Liver (tissue), 3 donors: ENCODE measurements around the gene UBA52.

Experiments
- RAD21 ChIP-seq, 2 donors: IDR thresholded peaks; 2 replicates each; pipeline ENCODE4 v1.6.1; 2016; ENCODE audit warnings: antibody characterized with exemption in 2 of 2, mild to moderate bottlenecking in 2 of 2
- RXRA ChIP-seq, 2 donors: IDR thresholded peaks; 2 replicates each; pipeline ENCODE4 v1.6.1; 2017 to 2018; ENCODE audit warnings: antibody characterized with exemption in 2 of 2, mild to moderate bottlenecking in 1 of 2
- TAF1 ChIP-seq: conservative IDR thresholded peaks from 2 replicates; pipeline ENCODE4 v1.6.1; 2016; ENCODE audit warnings: antibody characterized with exemption, mild to moderate bottlenecking
- TF ChIP-seq, protein P1 (sequence below): fragments of 150-350 bp; IDR thresholded peaks from 2 replicates; pipeline ENCODE4 v1.5.1; 2017; ENCODE audit warnings: improper control_type of control experiment, low read depth, low read length; ENCODE audit not compliant: missing input control
- TF ChIP-seq, protein P2 (sequence below): IDR thresholded peaks from 2 replicates; pipeline ENCODE4 v1.6.1; 2016; ENCODE audit warnings: antibody characterized with exemption
- donor health status: healthy.
- donor health status: healthy.

DNA sequence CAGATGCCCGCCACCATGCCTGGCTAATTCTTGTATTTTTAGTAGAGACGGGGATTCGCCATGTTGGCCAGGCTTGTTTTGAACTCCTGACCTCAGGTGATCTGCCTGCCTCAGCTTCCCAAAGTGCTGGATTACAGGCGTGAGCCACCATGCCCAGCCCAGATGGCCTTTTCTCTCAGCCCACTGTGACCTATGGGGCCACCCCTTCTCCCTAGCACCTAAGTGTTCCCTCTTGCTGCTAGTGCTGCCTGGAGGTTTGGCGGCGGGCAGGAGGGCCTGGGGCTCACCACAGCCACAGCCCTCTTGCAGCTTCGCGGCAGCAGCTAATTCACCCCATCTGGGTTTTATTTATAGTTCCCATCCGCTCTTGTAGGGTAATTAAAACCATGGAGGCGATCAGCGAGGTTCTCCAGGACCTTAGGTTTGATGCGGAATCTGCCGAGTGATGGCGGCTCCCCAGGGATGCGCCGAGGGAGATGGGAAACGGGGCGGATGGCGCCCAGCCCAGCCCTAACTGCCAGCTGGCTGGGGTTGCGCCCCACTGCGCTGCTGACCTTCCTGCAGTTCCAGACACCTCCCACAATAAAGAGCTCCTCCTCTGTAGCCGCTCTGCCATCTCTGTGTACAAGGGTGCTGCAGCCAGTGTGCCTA, 20.2 kb downstream of the UBA52 start:
- TF ChIP-seq, protein P1, sequence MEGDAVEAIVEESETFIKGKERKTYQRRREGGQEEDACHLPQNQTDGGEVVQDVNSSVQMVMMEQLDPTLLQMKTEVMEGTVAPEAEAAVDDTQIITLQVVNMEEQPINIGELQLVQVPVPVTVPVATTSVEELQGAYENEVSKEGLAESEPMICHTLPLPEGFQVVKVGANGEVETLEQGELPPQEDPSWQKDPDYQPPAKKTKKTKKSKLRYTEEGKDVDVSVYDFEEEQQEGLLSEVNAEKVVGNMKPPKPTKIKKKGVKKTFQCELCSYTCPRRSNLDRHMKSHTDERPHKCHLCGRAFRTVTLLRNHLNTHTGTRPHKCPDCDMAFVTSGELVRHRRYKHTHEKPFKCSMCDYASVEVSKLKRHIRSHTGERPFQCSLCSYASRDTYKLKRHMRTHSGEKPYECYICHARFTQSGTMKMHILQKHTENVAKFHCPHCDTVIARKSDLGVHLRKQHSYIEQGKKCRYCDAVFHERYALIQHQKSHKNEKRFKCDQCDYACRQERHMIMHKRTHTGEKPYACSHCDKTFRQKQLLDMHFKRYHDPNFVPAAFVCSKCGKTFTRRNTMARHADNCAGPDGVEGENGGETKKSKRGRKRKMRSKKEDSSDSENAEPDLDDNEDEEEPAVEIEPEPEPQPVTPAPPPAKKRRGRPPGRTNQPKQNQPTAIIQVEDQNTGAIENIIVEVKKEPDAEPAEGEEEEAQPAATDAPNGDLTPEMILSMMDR = no peak
- no peak for TF ChIP-seq RAD21 (IDR thresholded peaks at IDR 0.05)
- TF ChIP-seq RXRA (IDR thresholded peaks at IDR 0.05) = no peak
- no peak for TF ChIP-seq TAF1
- TF ChIP-seq, protein P2, sequence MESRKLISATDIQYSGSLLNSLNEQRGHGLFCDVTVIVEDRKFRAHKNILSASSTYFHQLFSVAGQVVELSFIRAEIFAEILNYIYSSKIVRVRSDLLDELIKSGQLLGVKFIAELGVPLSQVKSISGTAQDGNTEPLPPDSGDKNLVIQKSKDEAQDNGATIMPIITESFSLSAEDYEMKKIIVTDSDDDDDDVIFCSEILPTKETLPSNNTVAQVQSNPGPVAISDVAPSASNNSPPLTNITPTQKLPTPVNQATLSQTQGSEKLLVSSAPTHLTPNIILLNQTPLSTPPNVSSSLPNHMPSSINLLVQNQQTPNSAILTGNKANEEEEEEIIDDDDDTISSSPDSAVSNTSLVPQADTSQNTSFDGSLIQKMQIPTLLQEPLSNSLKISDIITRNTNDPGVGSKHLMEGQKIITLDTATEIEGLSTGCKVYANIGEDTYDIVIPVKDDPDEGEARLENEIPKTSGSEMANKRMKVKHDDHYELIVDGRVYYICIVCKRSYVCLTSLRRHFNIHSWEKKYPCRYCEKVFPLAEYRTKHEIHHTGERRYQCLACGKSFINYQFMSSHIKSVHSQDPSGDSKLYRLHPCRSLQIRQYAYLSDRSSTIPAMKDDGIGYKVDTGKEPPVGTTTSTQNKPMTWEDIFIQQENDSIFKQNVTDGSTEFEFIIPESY = no peak
